ENCODE results near the gene PIN4. TPM values are rescaled to one million over a fixed set of nuclear protein-coding genes. Genes with fewer than 3 reads are reported as not detected.

The PIN4 gene
- total RNA-seq, 1 donor from 2014 or later: 14.0 TPM

DNA sequence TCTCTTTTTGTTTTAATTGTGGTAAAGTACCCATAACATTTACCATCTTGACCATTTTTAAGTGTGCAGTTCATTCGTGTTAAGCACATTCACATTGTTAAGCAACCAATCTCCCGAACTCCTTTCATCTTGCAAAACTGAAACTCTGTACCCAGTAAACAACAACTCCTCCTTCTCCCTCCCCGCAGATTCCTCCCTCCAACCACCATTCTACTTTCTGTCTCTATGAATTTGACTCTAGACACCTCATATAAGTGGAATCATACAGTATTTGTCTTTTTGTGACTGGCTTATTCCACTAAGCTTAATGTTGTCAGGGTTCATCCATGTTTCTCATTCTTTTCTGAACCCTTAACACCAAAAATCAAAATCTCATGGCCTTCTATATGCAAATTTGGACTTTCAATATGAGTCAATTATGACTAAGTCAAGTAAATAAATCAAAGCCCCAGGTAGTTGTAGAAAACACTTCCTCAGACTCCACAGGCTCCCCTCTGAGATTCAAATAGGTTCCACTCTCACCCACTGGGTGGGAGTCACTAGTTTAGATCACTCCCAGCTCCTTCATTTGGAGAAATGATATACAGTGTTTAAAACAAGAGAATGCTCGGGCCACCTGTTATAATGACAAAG, 40.1 kb upstream of the PIN4 start:
- Mint-ChIP-seq H3K4me1 (peaks cover 37% of the 10 kb centered on the region), H3K4me3 (no peak overlapping the region), H3K9me3 (peaks cover 3% of the 10 kb centered on the region), H3K36me3 (ENCODE audit: low read depth) (peaks cover 21% of the 10 kb centered on the region), H3K27ac (ENCODE audit: unreplicated experiment) (no peak overlapping the region), H3K27me3 (ENCODE audit: low read depth) (no peaks in the 10 kb centered on the region)
- DNase-seq (ENCODE audit: low read depth, low spot score): no peak
- no peak for TF ChIP-seq CTCF (conservative IDR thresholded peaks at IDR 0.05)

DNA sequence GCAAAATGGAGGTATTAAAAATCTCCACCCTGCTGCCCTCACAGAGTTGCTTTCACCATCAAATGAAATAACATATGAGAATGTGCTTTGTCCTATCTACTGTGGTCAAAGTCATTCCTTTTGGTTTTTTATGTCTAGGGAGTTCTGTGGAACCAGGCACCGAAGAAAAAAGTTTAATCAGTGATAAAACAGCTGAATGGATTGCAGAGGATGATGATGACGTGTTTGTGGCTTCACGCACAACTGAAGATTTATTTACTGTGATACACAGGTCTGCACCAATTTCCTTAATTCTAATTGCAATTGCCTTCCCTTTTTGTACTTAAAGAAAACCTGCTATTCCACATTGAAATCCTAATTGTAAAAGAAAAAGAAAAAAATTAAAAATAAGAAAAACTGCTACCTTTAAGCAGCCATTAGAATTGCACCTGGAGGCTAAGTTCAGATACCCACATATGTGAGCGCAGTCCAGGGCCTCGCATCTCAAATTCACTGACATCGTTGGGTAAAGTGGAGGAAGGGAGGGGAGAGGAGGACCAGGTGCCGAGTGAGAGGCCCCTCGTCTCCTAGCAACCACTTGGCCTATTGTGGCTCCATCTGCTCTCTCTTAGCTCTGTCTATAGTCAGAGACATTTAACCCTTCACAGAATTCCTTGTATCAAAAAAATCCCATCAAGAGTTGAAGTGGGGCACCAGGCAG, 39.3 kb upstream of the PIN4 start:
- TF ChIP-seq CTCF (conservative IDR thresholded peaks at IDR 0.05): no peak
- Mint-ChIP-seq H3K27me3 (ENCODE audit: low read depth) (no peaks in the 10 kb centered on the region), H3K4me1 (peaks cover 37% of the 10 kb centered on the region), H3K9me3 (peaks cover 3% of the 10 kb centered on the region), H3K27ac (ENCODE audit: unreplicated experiment) (peak overlapping the region; percentile 98), H3K36me3 (ENCODE audit: low read depth) (peaks cover 21% of the 10 kb centered on the region), H3K4me3 (peak overlapping the region; percentile 27)
- DNase-seq (ENCODE audit: low read depth, low spot score): peak; percentile 23

GRCh38 chrX:72142794-72143608, 38.6 kb upstream of the PIN4 start:
- Mint-ChIP-seq H3K4me3 (peak overlapping the region; percentile 27), H3K9me3 (peaks cover 5% of the 10 kb centered on the region), H3K27ac (ENCODE audit: unreplicated experiment) (peak overlapping the region; percentile 98), H3K4me1 (peaks cover 37% of the 10 kb centered on the region), H3K36me3 (ENCODE audit: low read depth) (peaks cover 22% of the 10 kb centered on the region), H3K27me3 (ENCODE audit: low read depth) (no peaks in the 10 kb centered on the region)
- DNase-seq (ENCODE audit: low read depth, low spot score): no peak
- TF ChIP-seq CTCF (conservative IDR thresholded peaks at IDR 0.05): no peak

- Mint-ChIP-seq H3K9me3 (peaks cover 5% of the 10 kb centered on the region), H3K4me1 (peaks cover 37% of the 10 kb centered on the region), H3K27me3 (ENCODE audit: low read depth) (no peaks in the 10 kb centered on the region), H3K36me3 (ENCODE audit: low read depth) (peaks cover 22% of the 10 kb centered on the region), H3K4me3 (no peak overlapping the region), H3K27ac (ENCODE audit: unreplicated experiment) (peak overlapping the region; percentile 98)
- no peak for DNase-seq (ENCODE audit: low read depth, low spot score)
- no peak for TF ChIP-seq CTCF (conservative IDR thresholded peaks at IDR 0.05)
Observed at GRCh38 chrX:72143609-72143907, 38.0 kb upstream of the PIN4 start.

DNA sequence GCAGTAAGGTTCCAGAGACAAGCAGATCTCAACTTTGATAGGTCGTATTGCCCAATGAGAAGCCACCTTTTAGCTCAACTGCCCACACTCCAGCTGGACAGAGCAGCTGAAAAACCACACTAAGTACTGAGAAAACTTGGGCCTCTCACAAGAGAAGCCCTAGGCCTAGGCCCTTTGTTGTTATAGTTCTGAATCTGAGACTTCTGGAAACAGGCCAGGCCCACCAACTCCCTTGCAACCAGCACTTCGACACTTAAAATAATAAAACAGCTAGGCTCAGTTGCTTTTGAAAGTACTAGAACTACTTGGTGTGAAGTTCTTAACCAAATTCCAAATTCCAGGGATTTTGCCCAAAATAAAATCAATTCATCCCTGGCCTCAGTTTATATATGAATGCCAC, 36.4 kb upstream of the PIN4 start:
- H3K9me3 Mint-ChIP-seq: peaks cover 5% of the 10 kb centered on the region

More for the DNA sequence above, 36.4 kb upstream of the PIN4 start:
- no peak for DNase-seq (ENCODE audit: low read depth, low spot score)
- TF ChIP-seq CTCF (conservative IDR thresholded peaks at IDR 0.05): no peak
- Mint-ChIP-seq H3K36me3 (ENCODE audit: low read depth) (peaks cover 13% of the 10 kb centered on the region), H3K4me3 (no peak overlapping the region), H3K27ac (ENCODE audit: unreplicated experiment) (peak overlapping the region; percentile 80), H3K4me1 (peaks cover 37% of the 10 kb centered on the region), H3K27me3 (ENCODE audit: low read depth) (no peaks in the 10 kb centered on the region)

All from neural crest cell (in vitro differentiated cells).